SU-DHL-6 (cell line): ENCODE measurements around the gene VSTM2B.

ENCODE experiments used
- H2AFZ ChIP-seq: fragments of 200-600 bp; sonication (generic); 2 replicates; pipeline ENCODE4 v1.6.1; 2014; ENCODE audit warnings: low read depth, mild to moderate bottlenecking, moderate library complexity, mixed read lengths, antibody characterized with exemption, low read length; ENCODE audit not compliant: severe bottlenecking
- H3F3A ChIP-seq: fragments of 200-600 bp; shearing (Covaris generic); 2 replicates; pipeline ENCODE4 v1.6.0; 2016; ENCODE audit warnings: antibody characterized with exemption, mild to moderate bottlenecking; ENCODE audit not compliant: insufficient read depth
- H3K27ac ChIP-seq: fragments of 200-600 bp; sonication (generic); 2 replicates; pipeline ENCODE4 v1.5.1; 2016; ENCODE audit warnings: low read depth, mild to moderate bottlenecking, low read length, moderate library complexity, mixed read lengths
- H3K27me3 ChIP-seq: fragments of 200-600 bp; sonication (generic), shearing (Covaris generic); 2 replicates; pipeline ENCODE4 v1.6.0; 2014; ENCODE audit warnings: mild to moderate bottlenecking, low read length
- H3K36me3 ChIP-seq: fragments of 200-600 bp; sonication (generic); 2 replicates; pipeline ENCODE4 v1.6.1; 2014; ENCODE audit warnings: mild to moderate bottlenecking, low read length, mixed read lengths
- H3K4me2 ChIP-seq: fragments of 300-600, 200-600 bp; shearing (Covaris generic), sonication (generic); 2 replicates; pipeline ENCODE4 v1.6.0; 2014; ENCODE audit warnings: low read length, low read depth, mild to moderate bottlenecking; ENCODE audit not compliant: poor library complexity, severe bottlenecking
- H3K4me3 ChIP-seq: fragments of 200-600 bp; sonication (generic); 2 replicates; pipeline ENCODE4 v1.5.1; 2014; ENCODE audit warnings: antibody characterized with exemption, low read length, mild to moderate bottlenecking, mixed read lengths; ENCODE audit not compliant: insufficient read depth, poor library complexity, severe bottlenecking
- H3K79me2 ChIP-seq: fragments of 200-600 bp; sonication (generic); 2 replicates; pipeline ENCODE4 v1.6.1; 2014; ENCODE audit warnings: mild to moderate bottlenecking, low read length, moderate library complexity; ENCODE audit not compliant: insufficient read depth
- H3K9ac ChIP-seq: fragments of 200-600 bp; sonication (generic); 2 replicates; pipeline ENCODE4 v1.7.0; 2014; ENCODE audit warnings: mild to moderate bottlenecking, low read length
- H3K9me2 ChIP-seq: fragments of 200-600 bp; sonication (generic); replicated peaks from 2 replicates; pipeline ENCODE4 v1.6.1; 2014; ENCODE audit warnings: low read length; ENCODE audit not compliant: insufficient read depth
- H3K9me3 ChIP-seq: fragments of 200-600 bp; sonication (generic); 2 replicates; pipeline ENCODE4 v1.6.1; 2014; ENCODE audit warnings: low read length, mixed read lengths; ENCODE audit not compliant: insufficient read depth
- H4K20me1 ChIP-seq: fragments of 200-600 bp; sonication (generic); 2 replicates; pipeline ENCODE4 v1.6.1; 2014; ENCODE audit warnings: low read depth, mild to moderate bottlenecking, antibody characterized with exemption, low read length, moderate library complexity, mixed read lengths
- EZH2phosphoT487 ChIP-seq: fragments of 200-600 bp; sonication (generic), shearing (Covaris generic); conservative IDR thresholded peaks from 2 replicates; pipeline ENCODE4 v1.6.1; 2018; ENCODE audit warnings: mild to moderate bottlenecking, antibody characterized with exemption, low read length, moderate library complexity, mixed read lengths
- TF ChIP-seq, protein P1 (sequence below): fragments of 200-600 bp; sonication (generic); IDR thresholded peaks from one replicate; pipeline ENCODE4 v1.5.1; 2017; ENCODE audit warnings: antibody characterized with exemption, mild to moderate bottlenecking, low read length, moderate library complexity; ENCODE audit not compliant: insufficient read depth, poor library complexity, severe bottlenecking

VSTM2B gene

DNA sequence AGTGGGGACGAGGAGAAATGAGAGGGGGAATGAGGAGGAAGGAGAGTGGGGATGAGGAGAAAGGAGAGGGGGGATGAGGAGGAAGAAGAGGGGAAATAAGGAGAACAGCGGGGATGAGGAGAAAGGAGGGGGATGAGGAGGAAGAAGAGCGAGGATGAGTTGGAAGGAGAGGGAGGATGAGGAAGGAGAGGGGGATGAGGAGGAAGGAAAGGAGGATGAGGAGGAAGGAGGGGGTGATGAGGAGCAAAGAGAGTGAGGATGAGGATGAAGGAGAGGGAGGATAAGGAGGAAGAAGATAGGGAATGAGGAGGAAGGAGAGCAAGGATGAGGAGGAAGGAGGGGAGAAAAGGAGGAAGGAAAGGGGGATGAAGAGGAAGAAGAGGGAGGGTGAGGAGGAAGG, 14.0 kb upstream of the VSTM2B start:
- Histone ChIP-seq H3K27me3 (no peaks in the 10 kb centered on the region), H3K9me2 (no peaks in the 10 kb centered on the region), H2AFZ (no peak overlapping the region), H3K79me2 (no peaks in the 10 kb centered on the region), H4K20me1 (no peaks in the 10 kb centered on the region), H3K9ac (no peak overlapping the region), H3K27ac (no peak overlapping the region), H3F3A (no peaks in the 10 kb centered on the region), H3K4me3 (no peak overlapping the region), H3K36me3 (no peaks in the 10 kb centered on the region), H3K4me2 (no peak overlapping the region), H3K9me3 (no peaks in the 10 kb centered on the region)
- TF ChIP-seq, protein P1, sequence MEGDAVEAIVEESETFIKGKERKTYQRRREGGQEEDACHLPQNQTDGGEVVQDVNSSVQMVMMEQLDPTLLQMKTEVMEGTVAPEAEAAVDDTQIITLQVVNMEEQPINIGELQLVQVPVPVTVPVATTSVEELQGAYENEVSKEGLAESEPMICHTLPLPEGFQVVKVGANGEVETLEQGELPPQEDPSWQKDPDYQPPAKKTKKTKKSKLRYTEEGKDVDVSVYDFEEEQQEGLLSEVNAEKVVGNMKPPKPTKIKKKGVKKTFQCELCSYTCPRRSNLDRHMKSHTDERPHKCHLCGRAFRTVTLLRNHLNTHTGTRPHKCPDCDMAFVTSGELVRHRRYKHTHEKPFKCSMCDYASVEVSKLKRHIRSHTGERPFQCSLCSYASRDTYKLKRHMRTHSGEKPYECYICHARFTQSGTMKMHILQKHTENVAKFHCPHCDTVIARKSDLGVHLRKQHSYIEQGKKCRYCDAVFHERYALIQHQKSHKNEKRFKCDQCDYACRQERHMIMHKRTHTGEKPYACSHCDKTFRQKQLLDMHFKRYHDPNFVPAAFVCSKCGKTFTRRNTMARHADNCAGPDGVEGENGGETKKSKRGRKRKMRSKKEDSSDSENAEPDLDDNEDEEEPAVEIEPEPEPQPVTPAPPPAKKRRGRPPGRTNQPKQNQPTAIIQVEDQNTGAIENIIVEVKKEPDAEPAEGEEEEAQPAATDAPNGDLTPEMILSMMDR = no peak
- no peak for TF ChIP-seq EZH2phosphoT487

DNA sequence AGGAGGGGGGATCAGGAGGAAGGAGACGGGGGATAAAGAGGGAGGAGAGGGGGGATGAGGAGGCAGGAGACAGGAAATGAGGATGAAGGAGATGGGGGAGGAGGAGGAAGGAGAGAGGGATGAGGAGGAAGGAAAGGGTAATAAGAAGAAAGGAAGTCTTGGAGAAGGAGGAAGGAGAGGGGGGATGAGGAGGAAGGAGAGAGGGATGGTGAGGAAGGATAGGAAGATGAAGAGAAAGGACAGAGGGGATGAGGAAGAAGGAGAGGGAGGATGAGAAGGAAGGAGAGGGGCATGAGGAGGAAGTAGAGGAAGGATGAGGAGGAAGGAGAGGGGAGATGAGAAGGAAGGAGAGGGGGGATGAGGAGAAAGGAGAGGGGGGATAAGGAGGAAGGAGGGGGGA, 13.0 kb upstream of the VSTM2B start:
- Histone ChIP-seq H3K27ac (no peak overlapping the region), H3K79me2 (no peaks in the 10 kb centered on the region), H3K9me2 (no peaks in the 10 kb centered on the region), H3K4me2 (no peak overlapping the region), H3K4me3 (no peak overlapping the region), H3K27me3 (no peaks in the 10 kb centered on the region), H3F3A (no peaks in the 10 kb centered on the region), H2AFZ (no peak overlapping the region), H3K9me3 (no peaks in the 10 kb centered on the region), H3K36me3 (no peaks in the 10 kb centered on the region), H3K9ac (no peak overlapping the region), H4K20me1 (no peaks in the 10 kb centered on the region)
- no peak for TF ChIP-seq EZH2phosphoT487
- TF ChIP-seq, protein P1 = no peak

DNA sequence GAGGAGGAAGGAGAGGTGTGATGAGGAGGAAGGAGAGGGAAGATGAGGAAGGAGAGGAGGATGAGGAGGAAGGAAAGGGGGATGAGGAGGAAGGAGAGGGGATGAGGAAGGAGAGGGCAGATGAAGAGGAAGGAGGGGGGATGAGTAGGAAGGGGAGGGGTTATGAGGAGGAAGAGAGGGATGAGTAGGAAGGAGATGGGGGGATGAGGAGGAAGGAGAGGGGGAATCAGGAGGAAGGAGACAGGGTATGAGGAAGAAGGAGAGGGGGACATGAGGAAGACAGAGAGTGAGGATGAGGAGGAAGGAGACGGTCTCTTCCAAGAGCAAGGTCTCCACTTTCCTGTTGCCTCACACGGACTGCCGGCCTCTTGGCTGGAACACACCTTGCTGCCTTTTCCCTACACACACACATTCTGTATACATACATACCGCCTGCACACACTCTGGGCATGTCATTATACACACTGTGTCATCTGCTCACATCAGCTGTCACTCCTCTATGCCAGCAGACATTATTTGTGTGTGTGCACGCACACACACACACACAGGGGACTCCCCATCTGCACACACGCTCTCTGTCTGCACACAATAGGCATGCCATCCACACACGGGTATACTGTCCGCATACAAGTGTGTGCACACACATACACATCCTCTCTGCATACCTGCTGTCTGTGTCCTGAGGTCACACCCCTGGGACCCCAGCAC, 11.1 kb upstream of the VSTM2B start:
- Histone ChIP-seq H3K27me3 (no peaks in the 10 kb centered on the region), H3K4me3 (no peak overlapping the region)
- TF ChIP-seq EZH2phosphoT487 = no peak
- TF ChIP-seq, protein P1 = no peak

More for the DNA sequence above, 11.1 kb upstream of the VSTM2B start:
- no peaks in the 10 kb centered on the region for H3F3A ChIP-seq
- H2AFZ ChIP-seq = no peak overlapping the region
- no peak overlapping the region for H3K4me2 ChIP-seq
- H3K79me2 ChIP-seq = no peaks in the 10 kb centered on the region
- H3K27ac ChIP-seq = no peak overlapping the region
- H3K9ac ChIP-seq = no peak overlapping the region
- no peaks in the 10 kb centered on the region for H3K9me3 ChIP-seq
- no peaks in the 10 kb centered on the region for H3K36me3 ChIP-seq
- no peaks in the 10 kb centered on the region for H4K20me1 ChIP-seq
- H3K9me2 ChIP-seq = no peaks in the 10 kb centered on the region
